Effector memory CD8-positive, alpha-beta T cell (primary cell): Measurements from ENCODE around the gene WDR4.
"Not testable (repeated sequence)": the region's sequence is repeated elsewhere in the genome, so short reads cannot be mapped to it uniquely, and the experiment has no call there.

Source experiments
- ATAC-seq: fragments of 150-1000 bp; cut with Tn5 transposase; replicated peaks from 2 replicates; pipeline ENCODE4 v1.10.0; 2021; ENCODE audit warnings: mild to moderate bottlenecking, moderate library complexity
- DNase-seq, 3 experiments: peaks; one replicate each; pipeline ENCODE4 v3.0.0; 2021
- H3K27ac Mint-ChIP-seq, 2 donors: one replicate each; pipeline ENCODE4 v1.8.0; 2022; ENCODE audit warnings: mild to moderate bottlenecking in 2 of 2, mixed read lengths in 2 of 2, moderate library complexity in 2 of 2
- H3K27me3 Mint-ChIP-seq, 2 donors: one replicate each; pipeline ENCODE4 v1.8.0; 2022; ENCODE audit warnings: mixed read lengths in 2 of 2
- H3K36me3 Mint-ChIP-seq: one replicate; pipeline ENCODE4 v1.8.0; 2022; ENCODE audit warnings: mild to moderate bottlenecking, moderate library complexity, mixed read lengths; ENCODE audit not compliant: insufficient read depth
- H3K4me1 Mint-ChIP-seq, 2 donors: one replicate each; pipeline ENCODE4 v1.8.0; 2022; ENCODE audit warnings: low read depth in 2 of 2, mixed read lengths in 2 of 2
- H3K4me3 Mint-ChIP-seq, 2 donors: one replicate each; pipeline ENCODE4 v1.8.0; 2022; ENCODE audit warnings: mild to moderate bottlenecking in 2 of 2, mixed read lengths in 2 of 2, moderate library complexity in 2 of 2
- H3K9me3 Mint-ChIP-seq, 2 donors: one replicate each; pipeline ENCODE4 v1.8.0; 2022; ENCODE audit warnings: mixed read lengths in 2 of 2

The WDR4 gene

DNA sequence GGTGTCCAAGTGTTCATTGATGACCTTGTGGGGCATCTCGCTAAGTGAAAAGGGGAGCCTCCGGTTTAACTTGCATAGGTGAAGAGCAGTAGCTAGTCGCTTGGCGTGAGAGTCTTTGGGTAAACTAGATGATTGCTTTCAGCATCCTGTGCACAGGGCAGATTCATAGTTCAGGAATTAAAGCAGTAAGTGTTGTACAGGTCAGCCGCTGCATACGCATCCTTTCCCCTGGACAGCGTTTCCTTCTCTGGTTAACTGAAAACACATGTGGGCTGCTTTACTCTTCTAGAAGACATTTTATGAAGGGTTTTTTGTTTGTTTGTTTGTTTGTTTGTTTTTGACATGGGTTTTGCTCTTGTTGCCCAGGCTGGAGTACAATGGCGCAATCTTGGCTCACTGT lies 25.9 kb upstream of the WDR4 start:
- ATAC-seq (no peak), DNase-seq (no peak)
- Mint-ChIP-seq H3K27ac (peak overlapping the region in 1 of 2 donors; percentile 25), H3K4me1 (peaks cover 0 to 3% of the 10 kb centered on the region in 2 donors), H3K36me3 (peaks cover 69% of the 10 kb centered on the region), H3K4me3 (no peak overlapping the region), H3K9me3 (no peaks in the 10 kb centered on the region), H3K27me3 (no peaks in the 10 kb centered on the region)

- no peak for DNase-seq
- no peaks in the 10 kb centered on the region for H3K9me3 Mint-ChIP-seq
- no peak overlapping the region for H3K4me3 Mint-ChIP-seq
- peaks cover 2 to 3% of the 10 kb centered on the region in 2 donors for H3K4me1 Mint-ChIP-seq
- no peak for ATAC-seq
- H3K36me3 Mint-ChIP-seq: peaks cover 67% of the 10 kb centered on the region
- H3K27ac Mint-ChIP-seq: no peak overlapping the region
- H3K27me3 Mint-ChIP-seq: no peaks in the 10 kb centered on the region
These were observed 24.5 kb upstream of the WDR4 start for GRCh38 chr21:42903817-42904216.

- H3K9me3 Mint-ChIP-seq: no peaks in the 10 kb centered on the region
- no peak overlapping the region for H3K4me3 Mint-ChIP-seq
- H3K36me3 Mint-ChIP-seq: peaks cover 66% of the 10 kb centered on the region
- ATAC-seq (no peak), DNase-seq (no peak)
- no peaks in the 10 kb centered on the region for H3K27me3 Mint-ChIP-seq
- peaks cover 5 to 13% of the 10 kb centered on the region in 2 donors for H3K4me1 Mint-ChIP-seq
- no peak overlapping the region for H3K27ac Mint-ChIP-seq
These were observed 21.1 kb upstream of the WDR4 start for GRCh38 chr21:42900446-42900845.

GRCh38 chr21:42892931-42893755 lies 13.8 kb upstream of the WDR4 start, which contains the start of gene NDUFV3:
Gene NDUFV3 (plus strand): TSS chr21:42893309. CDS start chr21:42893334, 25 bp downstream.
- no peaks in the 10 kb centered on the region for H3K27me3 Mint-ChIP-seq
- H3K36me3 Mint-ChIP-seq: peaks cover 38% of the 10 kb centered on the region

DNA sequence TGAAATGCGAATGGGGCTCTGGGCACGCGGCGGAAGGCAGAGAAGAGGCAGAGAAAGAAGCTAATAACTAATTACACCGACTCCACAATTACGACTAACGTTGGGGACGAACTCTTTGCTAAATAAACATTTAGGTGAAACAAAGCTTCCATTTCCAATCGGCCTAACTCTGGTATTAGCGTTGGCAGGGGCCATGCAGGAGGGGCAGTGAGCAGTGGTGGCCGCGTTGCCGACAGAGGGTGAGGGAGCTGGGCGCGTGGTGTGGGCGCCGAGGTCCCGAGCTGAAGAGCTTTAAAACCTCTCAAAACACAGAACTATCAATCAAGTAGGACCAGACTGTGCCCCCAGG lies 13.2 kb upstream of the WDR4 start:
- Mint-ChIP-seq H3K27ac (peak overlapping the region; percentile 95 to 98), H3K4me1 (peaks cover 5 to 8% of the 10 kb centered on the region in 2 donors), H3K9me3 (no peaks in the 10 kb centered on the region), H3K27me3 (no peaks in the 10 kb centered on the region), H3K36me3 (peaks cover 33% of the 10 kb centered on the region), H3K4me3 (peak overlapping the region; percentile 86 to 92)
- ATAC-seq (peak; percentile 11), DNase-seq (no peak)

More at GRCh38 chr21:42892931-42893755, 13.8 kb upstream of the WDR4 start, which contains the start of gene NDUFV3:
- peak within 1 kb of the TSS; percentile 86 to 92 for H3K4me3 Mint-ChIP-seq
- peak within 1 kb of the TSS; percentile 95 to 98 for H3K27ac Mint-ChIP-seq
- DNase-seq (peak; percentile 96 to 99 (median 98)), ATAC-seq (peak; percentile 90)
- peaks cover 8 to 10% of the 10 kb centered on the region in 2 donors for H3K4me1 Mint-ChIP-seq
- H3K9me3 Mint-ChIP-seq: no peaks in the 10 kb centered on the region

GRCh38 chr21:42887326-42887725 lies 8.0 kb upstream of the WDR4 start:
- Mint-ChIP-seq H3K4me3 (no peak overlapping the region), H3K9me3 (no peaks in the 10 kb centered on the region), H3K36me3 (peaks cover under 1% of the 10 kb centered on the region), H3K4me1 (peaks cover 1% of the 10 kb centered on the region in 2 donors), H3K27me3 (no peaks in the 10 kb centered on the region), H3K27ac (no peak overlapping the region)
- DNase-seq (no peak), ATAC-seq (no peak)

- Mint-ChIP-seq H3K27me3 (no peaks in the 10 kb centered on the region), H3K4me3 (no peak overlapping the region), H3K36me3 (peaks cover 19% of the 10 kb centered on the region), H3K27ac (no peak overlapping the region), H3K4me1 (peaks cover 16 to 19% of the 10 kb centered on the region in 2 donors), H3K9me3 (no peaks in the 10 kb centered on the region)
- DNase-seq (no peak), ATAC-seq (no peak)
These were observed 4.6 kb upstream of the WDR4 start for GRCh38 chr21:42883921-42884320.

DNA sequence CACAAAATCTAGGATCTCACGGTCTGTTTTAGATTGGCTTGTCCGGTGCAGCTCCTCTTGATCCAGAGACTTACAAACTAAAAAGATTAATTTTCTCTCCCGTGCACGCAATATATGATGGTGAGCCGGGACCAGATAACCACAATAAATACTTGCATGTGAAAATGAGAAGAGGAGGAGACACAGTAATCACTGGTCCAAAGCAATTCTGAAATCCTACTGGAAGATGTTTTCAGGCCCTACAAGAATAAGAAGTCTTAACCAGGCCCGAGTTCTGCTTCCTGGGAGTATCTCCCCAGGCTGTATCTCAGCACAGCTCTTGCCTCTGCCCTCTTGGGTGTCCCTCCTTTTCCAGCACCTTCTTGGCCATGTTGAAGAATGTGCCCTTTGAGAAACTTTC lies 1.0 kb upstream of the WDR4 start:
- Mint-ChIP-seq H3K27ac (peak overlapping the region; percentile 99), H3K4me3 (peak overlapping the region; percentile 87 to 98), H3K9me3 (no peaks in the 10 kb centered on the region), H3K4me1 (peaks cover 24 to 29% of the 10 kb centered on the region in 2 donors), H3K36me3 (peaks cover 42% of the 10 kb centered on the region), H3K27me3 (no peaks in the 10 kb centered on the region)
- DNase-seq (no peak), ATAC-seq (no peak)

GRCh38 chr21:42878678-42878992 lies 704 bp downstream of the WDR4 start:
- Mint-ChIP-seq H3K4me3 (peak overlapping the region; percentile 87 to 98), H3K9me3 (no peaks in the 10 kb centered on the region), H3K27me3 (no peaks in the 10 kb centered on the region), H3K36me3 (peaks cover 56% of the 10 kb centered on the region), H3K4me1 (peaks cover 24 to 31% of the 10 kb centered on the region in 2 donors), H3K27ac (peak overlapping the region; percentile 99)
- ATAC-seq (peak; percentile 2), DNase-seq (peak in 1 of 3 experiments; percentile 8)

DNA sequence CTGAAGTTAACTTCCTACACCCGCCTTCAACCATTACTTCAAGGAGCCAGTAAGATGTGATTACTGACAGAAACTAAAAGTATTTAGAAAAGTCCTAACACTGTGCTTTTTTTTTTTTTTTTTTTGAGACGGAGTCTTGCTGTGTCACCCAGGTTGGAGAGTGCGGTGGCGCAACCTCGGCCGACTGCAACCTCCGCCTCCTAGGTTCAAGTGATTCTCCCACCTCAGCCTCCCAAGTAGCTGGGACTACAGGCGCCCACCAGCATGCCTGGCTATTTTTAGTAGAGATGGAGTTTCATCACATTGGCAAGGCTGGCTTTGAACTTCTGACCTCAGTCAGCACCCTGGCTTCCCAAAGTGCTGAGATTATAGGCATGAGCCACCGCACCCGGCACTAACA lies 3.5 kb downstream of the WDR4 start:
- not testable (repeated sequence) for H3K27ac Mint-ChIP-seq, H3K4me3 Mint-ChIP-seq, H3K9me3 Mint-ChIP-seq, DNase-seq, H3K27me3 Mint-ChIP-seq, ATAC-seq
- Mint-ChIP-seq H3K36me3 (peaks cover 63% of the 10 kb centered on the region), H3K4me1 (peaks cover 24 to 29% of the 10 kb centered on the region in 2 donors)

DNA sequence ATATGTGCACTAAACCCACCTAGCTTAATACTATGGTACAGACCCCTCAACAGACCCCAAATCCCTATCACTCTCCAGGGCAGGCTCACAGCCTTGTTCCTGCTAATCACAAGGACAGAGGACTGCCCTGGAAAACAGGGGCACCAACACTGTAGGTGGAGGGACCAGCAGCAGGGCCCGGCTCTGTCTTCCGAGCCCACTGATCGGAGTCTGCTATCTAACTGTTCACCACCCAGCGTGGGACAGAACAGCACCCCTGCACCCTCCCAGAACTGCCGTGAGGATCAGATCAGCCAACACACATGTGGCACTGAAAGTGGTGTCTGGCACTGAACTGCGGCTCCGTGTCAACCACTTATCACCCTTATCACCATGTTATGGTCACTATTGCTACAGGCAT lies 6.2 kb downstream of the WDR4 start:
- Mint-ChIP-seq H3K4me3 (no peak overlapping the region), H3K36me3 (peaks cover 56% of the 10 kb centered on the region), H3K27me3 (no peaks in the 10 kb centered on the region), H3K27ac (peak overlapping the region; percentile 36 to 62), H3K9me3 (no peaks in the 10 kb centered on the region), H3K4me1 (peaks cover 5 to 7% of the 10 kb centered on the region in 2 donors)
- ATAC-seq: no peak
- no peak for DNase-seq

DNA sequence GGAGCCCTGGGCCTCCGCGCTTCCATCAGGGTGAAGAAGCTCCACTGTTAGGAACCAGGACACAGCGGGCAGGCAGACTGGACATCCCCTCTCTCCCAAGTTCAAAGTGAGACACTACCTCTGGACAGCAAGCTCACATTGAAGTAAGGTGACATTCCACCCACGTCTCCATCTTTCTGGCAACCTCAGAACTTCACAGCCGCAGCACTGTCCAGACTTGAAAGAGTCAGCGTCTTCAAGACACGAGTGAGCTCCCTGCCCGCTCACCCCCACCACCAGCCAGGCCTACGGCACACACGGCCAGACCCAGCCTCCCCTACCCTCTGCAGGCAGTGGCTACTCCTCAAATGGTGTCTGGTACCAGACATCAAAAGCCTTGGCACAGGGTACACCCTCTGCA lies 11.1 kb downstream of the WDR4 start:
- no peak for ATAC-seq
- H3K27ac Mint-ChIP-seq: peak overlapping the region in 1 of 2 donors; percentile 41
- H3K36me3 Mint-ChIP-seq: peaks cover 44% of the 10 kb centered on the region

DNA sequence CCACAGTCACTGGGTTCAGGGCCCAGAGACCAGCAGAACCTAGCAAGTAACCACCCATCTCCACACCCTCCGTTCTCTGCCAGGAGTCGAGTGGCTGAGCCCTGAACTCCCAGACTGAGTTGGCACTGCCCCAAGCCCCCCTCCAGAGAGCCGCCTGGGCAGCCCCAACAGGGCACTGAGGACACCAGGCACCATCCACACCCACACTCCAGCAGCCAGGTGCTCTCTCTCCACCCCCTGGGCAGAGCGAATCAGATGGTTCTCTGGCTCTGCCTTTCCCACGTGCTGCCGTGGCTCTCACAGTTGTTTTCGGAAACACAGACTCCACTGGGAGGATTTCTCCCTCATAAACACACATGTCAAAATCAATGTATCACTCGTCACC lies 13.6 kb downstream of the WDR4 start:
- no peak for ATAC-seq
- peaks cover 40% of the 10 kb centered on the region for H3K36me3 Mint-ChIP-seq
- H3K27ac Mint-ChIP-seq: peak overlapping the region; percentile 67 to 76

More for the DNA sequence above, 11.1 kb downstream of the WDR4 start:
- no peak for DNase-seq
- Mint-ChIP-seq H3K4me3 (no peak overlapping the region), H3K27me3 (no peaks in the 10 kb centered on the region), H3K4me1 (peaks cover 16 to 17% of the 10 kb centered on the region in 2 donors), H3K9me3 (no peaks in the 10 kb centered on the region)

More for the DNA sequence above, 13.6 kb downstream of the WDR4 start:
- Mint-ChIP-seq H3K4me3 (no peak overlapping the region), H3K27me3 (no peaks in the 10 kb centered on the region), H3K4me1 (peaks cover 19 to 22% of the 10 kb centered on the region in 2 donors), H3K9me3 (no peaks in the 10 kb centered on the region)
- no peak for DNase-seq
